ENCODE measurements around the gene NPBWR2.

Gene NPBWR2

GRCh38 chr20:64106981-64107735, at the start of gene NPBWR2:
TSS of gene NPBWR2 (minus strand) at chr20:64107565. CDS start at chr20:64106831, 734 bp downstream.
- Mint-ChIP-seq H3K27ac (peak within 1 kb of the TSS; percentile 90), H3K36me3 (no peaks in the 10 kb centered on the region), H3K27me3 (peaks cover 2% of the 10 kb centered on the region), H3K9me3 (no peaks in the 10 kb centered on the region), H3K4me1 (peaks cover 31% of the 10 kb centered on the region), H3K4me3 (peak within 1 kb of the TSS; percentile 76)
- peak; percentile 72 for ATAC-seq (ENCODE audit: low read depth)
- DNase-seq (ENCODE audit: low spot score in 2 of 2), result peak; percentile 38 to 39

DNA sequence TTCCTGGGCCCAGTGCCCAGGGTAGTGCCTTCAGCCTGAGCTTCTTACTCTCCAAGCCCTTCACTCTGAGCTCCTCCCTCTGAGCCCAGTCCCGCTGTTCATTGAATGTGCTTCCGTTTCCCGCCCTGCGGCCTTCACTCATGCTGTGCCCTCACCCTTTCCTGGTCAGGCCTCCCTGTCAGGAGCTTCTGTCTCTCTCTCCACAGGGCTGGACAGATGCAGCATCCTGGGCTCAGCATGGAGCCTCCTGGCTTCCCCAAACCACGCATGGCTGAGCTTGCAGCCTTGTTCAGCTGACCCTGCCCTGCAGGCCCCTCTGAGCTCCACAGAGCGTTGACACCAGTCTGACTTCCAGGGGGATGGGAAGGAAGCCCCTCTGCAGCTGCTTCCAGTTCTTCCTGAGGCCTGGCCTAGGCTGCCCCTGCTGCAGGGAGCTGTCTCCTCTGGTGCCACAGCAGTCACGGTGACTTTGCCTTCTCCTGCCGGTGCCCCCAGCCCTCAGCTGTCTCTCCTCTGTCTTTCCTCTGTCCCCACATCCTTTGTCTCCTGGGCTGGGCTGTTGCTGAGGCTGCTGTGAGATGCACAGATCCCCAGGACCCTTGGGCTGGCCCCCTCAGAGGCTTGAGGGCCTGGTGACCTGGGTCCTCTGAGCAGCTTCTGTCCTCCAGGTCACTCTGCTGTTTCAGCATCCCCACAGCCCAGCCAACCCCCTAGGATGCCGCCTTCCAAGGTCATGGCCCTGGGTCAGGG, 48.9 kb upstream of the NPBWR2 start:
- DNase-seq (ENCODE audit: low spot score in 2 of 2), result no peak
- no peak overlapping the region for H3K27ac Mint-ChIP-seq
- H3K36me3 Mint-ChIP-seq, result peaks cover 6% of the 10 kb centered on the region
- ATAC-seq (ENCODE audit: low read depth), result no peak
- H3K9me3 Mint-ChIP-seq, result no peaks in the 10 kb centered on the region
- H3K4me3 Mint-ChIP-seq, result no peak overlapping the region
- peaks cover 6% of the 10 kb centered on the region for H3K4me1 Mint-ChIP-seq
- peaks cover 20% of the 10 kb centered on the region for H3K27me3 Mint-ChIP-seq

DNA sequence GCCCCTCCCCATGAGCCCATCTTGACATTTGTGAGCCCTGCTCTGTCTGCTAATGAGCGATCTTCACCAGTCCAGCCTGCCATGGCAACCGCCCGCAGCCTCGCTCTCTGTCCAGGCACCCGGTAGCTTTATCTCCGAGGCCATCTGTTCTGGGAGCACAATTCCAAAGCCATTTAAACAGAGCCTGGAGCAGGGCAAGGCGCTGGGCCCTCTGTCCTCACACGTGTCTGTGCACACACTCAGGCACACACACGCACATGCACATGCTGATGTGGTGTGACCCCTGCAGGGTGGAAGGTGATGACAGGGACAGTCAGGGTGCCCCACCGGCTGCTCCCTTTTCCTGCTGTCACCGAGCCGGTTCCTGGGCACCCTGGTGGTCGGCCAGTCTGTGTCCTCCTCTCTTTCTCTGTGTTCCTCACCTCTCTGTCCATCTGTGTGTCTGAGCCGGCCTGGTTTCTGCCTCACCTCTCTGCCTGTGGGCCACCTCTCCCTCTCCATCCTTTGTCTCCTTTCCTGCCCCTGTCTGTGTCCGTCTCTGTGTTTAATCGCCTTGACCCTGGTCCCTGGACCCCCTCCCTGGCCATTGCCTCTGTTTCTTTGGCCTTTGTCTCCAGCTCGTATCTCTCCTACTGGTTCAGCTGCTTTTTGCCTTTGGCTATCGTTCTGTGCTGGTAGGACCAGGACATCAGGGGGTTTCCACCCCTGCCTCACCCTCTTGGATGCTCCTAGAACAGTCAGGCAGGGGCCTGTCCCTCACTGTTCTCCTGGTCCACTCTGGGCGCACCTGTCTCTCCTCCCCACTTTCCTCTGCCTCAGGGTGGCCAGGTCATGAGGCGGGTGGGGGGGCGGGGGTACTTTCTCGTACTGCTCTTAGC, 48.1 kb upstream of the NPBWR2 start:
- Mint-ChIP-seq H3K4me1 (peaks cover 6% of the 10 kb centered on the region), H3K27ac (no peak overlapping the region), H3K9me3 (no peaks in the 10 kb centered on the region), H3K36me3 (peaks cover 6% of the 10 kb centered on the region), H3K4me3 (no peak overlapping the region), H3K27me3 (peaks cover 20% of the 10 kb centered on the region)
- ATAC-seq (ENCODE audit: low read depth) (no peak), DNase-seq (ENCODE audit: low spot score in 2 of 2) (no peak)

GRCh38 chr20:64154590-64155257, 47.4 kb upstream of the NPBWR2 start:
- Mint-ChIP-seq H3K36me3 (peaks cover 6% of the 10 kb centered on the region), H3K4me1 (peaks cover 6% of the 10 kb centered on the region), H3K27ac (no peak overlapping the region), H3K9me3 (no peaks in the 10 kb centered on the region), H3K4me3 (no peak overlapping the region), H3K27me3 (peaks cover 16% of the 10 kb centered on the region)
- ATAC-seq (ENCODE audit: low read depth) (no peak), DNase-seq (ENCODE audit: low spot score in 2 of 2) (no peak)

DNA sequence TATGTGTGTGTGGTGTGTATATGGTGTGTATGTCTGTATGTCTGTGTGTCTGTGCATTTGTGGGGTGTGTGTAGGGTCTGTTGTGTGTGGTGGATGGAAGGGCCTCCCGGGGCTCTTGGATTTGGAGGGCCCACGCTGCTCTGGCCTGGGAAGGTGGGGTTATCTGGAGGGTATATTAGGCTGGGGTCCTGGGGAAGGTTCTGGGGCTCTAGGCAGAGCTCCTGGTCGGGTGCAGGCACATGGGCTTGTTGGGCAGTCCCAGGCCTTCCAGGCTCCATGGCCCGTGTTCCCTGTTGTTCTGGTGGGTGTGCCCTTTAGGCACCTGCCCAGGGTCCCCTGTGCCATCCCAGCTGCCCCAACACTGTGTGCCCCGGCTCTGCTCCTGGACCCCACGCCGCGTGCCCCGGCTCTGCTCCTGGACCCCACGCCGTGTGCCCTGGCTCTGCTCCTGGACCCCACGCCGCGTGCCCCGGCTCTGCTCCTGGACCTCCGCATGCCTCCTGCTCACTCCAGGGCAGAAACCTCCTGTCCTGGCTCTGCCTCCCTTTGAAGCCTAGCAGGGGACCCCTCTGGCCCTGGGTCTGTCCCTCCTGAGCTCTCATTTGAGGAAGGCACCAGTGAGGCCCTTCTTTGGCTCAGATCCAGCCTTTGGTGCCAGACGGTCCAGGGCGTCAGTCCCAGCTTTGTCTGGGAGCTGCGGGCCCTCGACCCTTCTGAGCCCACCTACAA, 46.7 kb upstream of the NPBWR2 start:
- no peak for DNase-seq (ENCODE audit: low spot score in 2 of 2)
- H3K4me1 Mint-ChIP-seq, result peaks cover 6% of the 10 kb centered on the region
- H3K9me3 Mint-ChIP-seq, result no peaks in the 10 kb centered on the region
- peaks cover 10% of the 10 kb centered on the region for H3K27me3 Mint-ChIP-seq
- H3K4me3 Mint-ChIP-seq, result no peak overlapping the region
- ATAC-seq (ENCODE audit: low read depth), result no peak
- H3K36me3 Mint-ChIP-seq, result peaks cover 5% of the 10 kb centered on the region
- no peak overlapping the region for H3K27ac Mint-ChIP-seq

DNA sequence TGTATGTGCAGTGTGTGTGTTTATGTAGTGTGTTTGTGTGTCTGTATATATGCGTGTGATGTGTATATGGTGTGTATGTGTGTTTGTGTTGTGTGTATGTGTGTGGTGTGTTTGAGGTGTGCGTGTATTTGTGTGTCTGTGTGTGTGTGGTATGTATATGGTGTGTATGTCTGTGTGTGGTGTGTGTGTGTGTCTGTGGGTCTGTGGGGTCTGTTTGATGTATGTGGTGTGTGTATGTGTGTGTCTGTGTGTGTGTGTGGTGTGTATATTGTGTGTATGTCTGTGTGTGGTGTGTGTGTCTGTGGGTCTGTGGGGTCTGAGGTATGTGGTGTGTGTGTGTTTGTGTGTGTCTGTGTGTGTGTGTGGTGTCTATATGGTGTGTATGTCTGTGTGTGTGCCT, 46.0 kb upstream of the NPBWR2 start:
- no peak for DNase-seq (ENCODE audit: low spot score in 2 of 2)
- Mint-ChIP-seq H3K27me3 (peaks cover 5% of the 10 kb centered on the region), H3K36me3 (peaks cover 2% of the 10 kb centered on the region), H3K9me3 (no peaks in the 10 kb centered on the region), H3K4me3 (no peak overlapping the region), H3K4me1 (peaks cover 6% of the 10 kb centered on the region), H3K27ac (no peak overlapping the region)
- ATAC-seq (ENCODE audit: low read depth), result no peak

GRCh38 chr20:64152906-64153305, 45.5 kb upstream of the NPBWR2 start:
- Mint-ChIP-seq H3K27ac (no peak overlapping the region), H3K4me3 (no peak overlapping the region), H3K36me3 (peaks cover 2% of the 10 kb centered on the region), H3K9me3 (no peaks in the 10 kb centered on the region), H3K4me1 (peaks cover 6% of the 10 kb centered on the region), H3K27me3 (peaks cover 5% of the 10 kb centered on the region)
- DNase-seq (ENCODE audit: low spot score in 2 of 2) (no peak), ATAC-seq (ENCODE audit: low read depth) (no peak)

DNA sequence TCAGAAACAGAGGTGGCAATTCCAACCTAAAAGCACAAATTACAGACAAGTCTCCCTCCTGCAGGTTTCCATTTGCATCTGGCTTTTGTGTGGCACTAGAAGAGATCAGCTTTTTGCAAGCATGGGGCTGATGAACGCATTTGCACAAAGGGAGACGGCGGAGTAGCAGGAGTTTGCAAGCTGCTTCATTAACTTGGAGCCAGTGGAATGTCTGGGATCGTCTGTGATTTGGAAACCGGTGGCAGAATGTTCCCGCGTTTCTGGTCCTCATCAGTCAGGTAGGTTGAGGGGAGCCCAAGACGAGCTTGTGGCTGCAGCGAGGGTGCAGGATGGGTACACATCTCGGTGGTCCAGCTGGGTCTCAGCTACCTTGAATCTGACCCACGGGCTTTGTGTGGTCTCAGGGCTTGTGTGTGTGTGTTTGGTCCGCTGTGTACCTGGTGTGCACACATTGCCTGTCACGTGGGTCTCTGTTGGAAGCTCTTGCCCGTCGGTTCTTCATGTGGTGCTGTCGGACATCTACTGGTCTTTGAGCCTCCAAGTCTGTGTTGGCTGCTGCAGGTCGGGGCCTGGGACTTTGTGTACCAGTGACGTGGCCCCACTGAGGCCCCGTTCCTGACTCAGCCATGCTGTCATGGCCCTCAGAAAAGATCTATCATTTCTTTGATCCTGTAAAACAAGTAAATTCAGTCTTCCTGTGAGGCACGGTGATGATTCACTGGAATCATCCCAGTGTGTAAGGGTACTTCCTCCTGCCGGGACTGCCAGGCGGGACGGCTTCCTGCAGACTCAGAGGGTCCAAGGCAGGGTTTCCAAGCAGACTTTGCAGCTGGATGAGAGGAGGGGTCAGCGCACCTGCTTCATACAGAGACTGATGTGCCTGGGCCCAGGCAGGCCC, 44.5 kb upstream of the NPBWR2 start:
- ATAC-seq (ENCODE audit: low read depth) (no peak), DNase-seq (ENCODE audit: low spot score in 2 of 2) (no peak)
- Mint-ChIP-seq H3K36me3 (peaks cover 2% of the 10 kb centered on the region), H3K4me3 (no peak overlapping the region), H3K9me3 (no peaks in the 10 kb centered on the region), H3K4me1 (peaks cover 6% of the 10 kb centered on the region), H3K27me3 (peaks cover 5% of the 10 kb centered on the region), H3K27ac (no peak overlapping the region)

DNA sequence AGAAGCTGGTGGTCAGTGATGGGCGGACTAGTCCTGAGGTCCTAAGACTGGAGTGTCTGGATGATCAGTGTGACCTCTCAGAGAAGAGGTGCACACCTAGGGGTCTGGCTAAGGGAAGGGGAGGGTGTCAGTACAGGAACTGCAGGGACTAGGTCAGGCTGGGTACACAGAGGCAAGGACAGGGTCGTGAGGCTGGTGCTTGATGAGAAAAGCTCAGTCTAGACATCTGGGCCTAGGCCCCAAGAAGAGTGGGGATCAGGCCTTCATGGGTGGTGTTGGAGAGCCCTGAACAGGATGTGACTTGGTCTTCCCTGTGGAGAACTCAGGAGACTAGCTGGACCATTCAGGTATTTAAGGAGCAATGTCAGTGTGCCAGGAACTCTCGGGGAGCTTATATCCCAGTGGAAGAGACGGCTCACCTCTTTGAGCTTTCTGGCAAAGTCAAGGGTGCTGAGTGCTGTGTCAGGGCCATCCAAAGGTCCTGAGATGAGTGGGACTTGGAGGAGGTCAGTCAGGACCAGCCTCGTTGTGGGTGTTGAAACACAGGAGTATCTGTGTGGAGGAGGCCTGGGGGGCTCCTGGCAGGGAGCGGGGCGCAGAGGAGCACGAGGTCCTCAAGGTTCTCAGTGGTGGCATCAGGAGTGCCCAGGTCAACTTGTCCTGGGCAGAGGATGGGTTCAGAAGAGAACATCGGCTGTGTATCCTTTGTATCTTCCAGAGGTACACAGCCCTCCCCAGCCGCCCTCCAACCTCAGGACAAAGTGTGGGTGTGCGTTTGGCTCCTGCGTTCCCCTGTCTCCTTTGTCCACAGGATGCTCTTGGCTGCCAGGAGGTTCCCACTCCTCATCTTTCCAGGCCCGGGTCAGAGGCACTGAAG, 43.6 kb upstream of the NPBWR2 start:
- no peak overlapping the region for H3K27ac Mint-ChIP-seq
- H3K4me1 Mint-ChIP-seq, result peaks cover 6% of the 10 kb centered on the region
- ATAC-seq (ENCODE audit: low read depth) (no peak), DNase-seq (ENCODE audit: low spot score in 2 of 2) (no peak)
- H3K36me3 Mint-ChIP-seq, result peaks cover 2% of the 10 kb centered on the region
- no peaks in the 10 kb centered on the region for H3K9me3 Mint-ChIP-seq
- peaks cover 5% of the 10 kb centered on the region for H3K27me3 Mint-ChIP-seq
- H3K4me3 Mint-ChIP-seq, result no peak overlapping the region

- peaks cover 6% of the 10 kb centered on the region for H3K4me1 Mint-ChIP-seq
- peaks cover 5% of the 10 kb centered on the region for H3K27me3 Mint-ChIP-seq
Measured at GRCh38 chr20:64149809-64150560, 42.6 kb upstream of the NPBWR2 start.

GRCh38 chr20:64149141-64149540, 41.8 kb upstream of the NPBWR2 start:
- peaks cover 8% of the 10 kb centered on the region for H3K27me3 Mint-ChIP-seq
- peaks cover 8% of the 10 kb centered on the region for H3K9me3 Mint-ChIP-seq
- peaks cover 5% of the 10 kb centered on the region for H3K36me3 Mint-ChIP-seq
- no peak for DNase-seq (ENCODE audit: low spot score in 2 of 2)
- H3K4me1 Mint-ChIP-seq, result peaks cover 6% of the 10 kb centered on the region
- no peak overlapping the region for H3K27ac Mint-ChIP-seq
- no peak for ATAC-seq (ENCODE audit: low read depth)
- H3K4me3 Mint-ChIP-seq, result no peak overlapping the region

More at GRCh38 chr20:64149809-64150560, 42.6 kb upstream of the NPBWR2 start:
- DNase-seq (ENCODE audit: low spot score in 2 of 2), result no peak
- Mint-ChIP-seq H3K4me3 (no peak overlapping the region), H3K36me3 (peaks cover 3% of the 10 kb centered on the region), H3K27ac (no peak overlapping the region), H3K9me3 (peaks cover 3% of the 10 kb centered on the region)
- no peak for ATAC-seq (ENCODE audit: low read depth)

Measured in memory B cell (primary cell).